Measurements from ENCODE around the gene POLD4. TPM values are rescaled to one million over a fixed set of nuclear protein-coding genes. Genes with fewer than 3 reads are reported as not detected.

The POLD4 gene
- total and polyA plus RNA-seq, 2 experiments from 2014 or later = 109 to 121 TPM

DNA sequence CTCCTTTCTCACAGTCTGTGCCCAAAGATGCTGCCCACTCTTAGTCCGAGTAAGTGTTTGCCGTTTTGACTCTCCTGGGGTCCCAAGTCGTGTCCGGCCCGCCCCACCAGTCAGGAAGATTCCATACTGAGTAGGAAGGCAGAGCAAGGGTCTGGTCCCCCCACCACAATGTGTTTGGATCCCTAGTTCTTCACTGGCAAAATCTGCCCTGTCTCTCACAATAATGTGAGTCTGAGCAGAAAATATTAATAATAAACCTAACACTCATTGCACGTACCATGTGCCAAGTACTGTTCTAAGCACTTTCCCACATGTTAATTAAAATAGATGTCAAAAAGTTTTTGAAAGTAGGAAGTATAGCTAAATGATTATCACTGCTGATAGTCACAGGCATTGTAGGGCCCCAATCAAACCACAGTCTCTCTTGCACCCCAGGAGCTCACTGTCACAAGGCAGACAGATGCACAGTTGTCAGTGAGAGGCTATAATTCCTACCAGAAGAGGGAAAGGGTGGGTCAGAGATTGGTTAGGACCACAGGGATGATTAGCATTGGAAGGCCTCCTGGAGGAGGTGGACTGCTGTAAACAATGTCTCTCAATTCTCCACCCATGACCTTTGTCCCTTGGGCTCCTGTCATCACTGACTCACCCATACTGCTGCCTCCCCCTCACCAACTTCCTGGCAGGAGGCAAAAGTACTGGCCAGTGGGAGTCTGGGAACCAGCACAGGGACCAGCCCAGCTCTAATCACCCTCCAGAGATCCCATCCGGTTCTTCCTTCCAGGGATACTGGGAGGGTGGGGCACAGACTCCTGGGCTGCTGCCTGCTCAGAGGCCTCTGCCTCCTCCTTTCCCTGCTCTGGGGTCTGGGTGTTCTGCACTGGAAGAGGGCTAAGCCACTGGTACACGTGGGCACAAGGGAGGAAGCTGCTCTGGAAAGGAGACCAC, 1.0 kb upstream of the POLD4 start:
- Histone ChIP-seq H2AFZ (no peak overlapping the region), H4K20me1 (ENCODE audit: insufficient read depth) (no peaks in the 10 kb centered on the region), H3K9ac (peak overlapping the region; percentile 93), H3K4me1 (ENCODE audit: insufficient read depth) (peaks cover 52% of the 10 kb centered on the region), H3K27ac (peak overlapping the region; percentile 97), H3K9me2 (ENCODE audit: insufficient read depth) (no peaks in the 10 kb centered on the region), H3F3A (ENCODE audit: insufficient read depth) (peaks cover 70% of the 10 kb centered on the region), H3K79me2 (ENCODE audit: insufficient read depth) (peaks cover 17% of the 10 kb centered on the region), H3K36me3 (ENCODE audit: low read depth) (no peaks in the 10 kb centered on the region), H3K4me3 (peak overlapping the region; percentile 80), H3K4me2 (ENCODE audit: unreplicated experiment) (peak overlapping the region; percentile 89), H3K9me3 (ENCODE audit: low read depth) (no peaks in the 10 kb centered on the region), H3K27me3 (replicated peaks; ENCODE audit: insufficient read depth) (no peaks in the 10 kb centered on the region)
- TF ChIP-seq EZH2phosphoT487 (IDR thresholded peaks at IDR 0.05; ENCODE audit: insufficient read depth, low read depth) (no peak), EZH2 (IDR thresholded peaks at IDR 0.05; ENCODE audit: insufficient read depth, poor library complexity, severe bottlenecking) (no peak)
- DNase-seq = peak; percentile 97
- WGBS, 2 experiments (ENCODE audit: low coverage in 1 of 2, low lambda C conversion rate in 2 of 2, missing lambda C conversion rate in 2 of 2) = 10 to 11% methylated on average over 8 of the region's 8 CpGs
- in situ Hi-C loops (cut with MboI) = no loop called here

GRCh38 chr11:67352546-67353316, 615 bp downstream of the POLD4 start:
- peak overlapping the region; percentile 93 for H3K9ac ChIP-seq
- in situ Hi-C loops (cut with MboI) = no loop called here
- H2AFZ ChIP-seq = no peak overlapping the region; the same call in 1 of the 2 replicates
- no peaks in the 10 kb centered on the region for H3K27me3 ChIP-seq (replicated peaks; ENCODE audit: insufficient read depth)
- H3F3A ChIP-seq (ENCODE audit: insufficient read depth) = peaks cover 68% of the 10 kb centered on the region
- no peaks in the 10 kb centered on the region for H3K9me3 ChIP-seq (ENCODE audit: low read depth)
- peak overlapping the region; percentile 89 for H3K4me2 ChIP-seq (ENCODE audit: unreplicated experiment)
- peak overlapping the region; percentile 97 for H3K27ac ChIP-seq
- H3K4me3 ChIP-seq = peak overlapping the region; percentile 80
- DNase-seq = peak; percentile 65
- H3K79me2 ChIP-seq (ENCODE audit: insufficient read depth) = peaks cover 17% of the 10 kb centered on the region
- TF ChIP-seq EZH2 (IDR thresholded peaks at IDR 0.05; ENCODE audit: insufficient read depth, poor library complexity, severe bottlenecking) = no peak
- TF ChIP-seq EZH2phosphoT487 (IDR thresholded peaks at IDR 0.05; ENCODE audit: insufficient read depth, low read depth) = no peak
- peaks cover 48% of the 10 kb centered on the region for H3K4me1 ChIP-seq (ENCODE audit: insufficient read depth)
- H3K9me2 ChIP-seq (ENCODE audit: insufficient read depth) = no peaks in the 10 kb centered on the region
- no peaks in the 10 kb centered on the region for H4K20me1 ChIP-seq (ENCODE audit: insufficient read depth)
- H3K36me3 ChIP-seq (ENCODE audit: low read depth) = no peaks in the 10 kb centered on the region
- WGBS, 2 experiments (ENCODE audit: low coverage in 1 of 2, low lambda C conversion rate in 2 of 2, missing lambda C conversion rate in 2 of 2) = 4 to 5% methylated on average over 20 to 22 of the region's 25 CpGs

DNA sequence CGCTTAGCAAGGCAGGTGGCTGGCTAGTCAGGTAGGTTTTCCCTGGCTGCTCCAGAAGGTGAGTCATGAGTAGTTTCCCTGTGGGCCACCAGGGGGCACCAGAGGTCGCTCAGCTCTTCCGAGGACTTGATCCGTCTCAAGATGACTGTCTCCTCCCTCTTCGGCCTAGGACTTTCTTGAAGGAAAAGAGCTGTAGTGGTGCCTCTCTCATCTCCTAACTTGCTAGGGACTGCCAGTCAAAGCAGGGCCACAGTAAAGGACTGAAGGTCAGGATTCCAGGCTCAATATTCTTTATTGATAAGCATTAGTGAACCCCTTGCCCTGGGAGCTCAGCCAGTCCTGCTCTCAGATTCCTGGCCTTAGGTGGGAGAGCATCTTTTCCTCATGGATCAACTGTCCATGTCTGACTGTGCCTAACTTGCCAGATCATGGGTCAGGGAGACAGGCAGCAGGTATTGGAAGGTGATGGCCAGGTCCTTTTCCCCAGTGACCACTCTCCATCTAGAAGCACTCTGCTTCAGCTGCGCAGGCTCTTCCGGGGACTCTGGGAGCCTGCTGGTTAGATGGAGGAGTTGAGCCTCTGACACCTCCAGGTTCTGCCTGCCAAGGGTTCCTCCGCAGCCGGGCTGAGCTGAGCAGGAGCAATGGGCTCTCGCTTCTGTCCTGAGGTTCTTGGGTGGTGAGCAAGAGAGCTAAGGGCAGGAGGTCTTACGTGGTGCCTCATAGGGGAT, 1.9 kb downstream of the POLD4 start:
- Histone ChIP-seq H3K36me3 (ENCODE audit: low read depth) (no peaks in the 10 kb centered on the region), H3K4me3 (no peak overlapping the region), H3F3A (ENCODE audit: insufficient read depth) (peaks cover 64% of the 10 kb centered on the region), H3K79me2 (ENCODE audit: insufficient read depth) (peaks cover 17% of the 10 kb centered on the region), H3K27ac (peak overlapping the region; percentile 97), H3K27me3 (replicated peaks; ENCODE audit: insufficient read depth) (no peaks in the 10 kb centered on the region), H3K4me1 (ENCODE audit: insufficient read depth) (peaks cover 47% of the 10 kb centered on the region), H3K9me2 (ENCODE audit: insufficient read depth) (no peaks in the 10 kb centered on the region), H3K4me2 (ENCODE audit: unreplicated experiment) (peak overlapping the region; percentile 21), H3K9me3 (ENCODE audit: low read depth) (no peaks in the 10 kb centered on the region), H2AFZ (no peak overlapping the region), H4K20me1 (ENCODE audit: insufficient read depth) (no peaks in the 10 kb centered on the region), H3K9ac (peak overlapping the region; percentile 15; the same call in 1 of the 2 replicates)
- peak; percentile 85 for DNase-seq
- in situ Hi-C loops (cut with MboI) = no loop called here
- no peak for TF ChIP-seq EZH2phosphoT487 (IDR thresholded peaks at IDR 0.05; ENCODE audit: insufficient read depth, low read depth)
- 55% methylated on average over 11 of the region's 11 CpGs for WGBS, 2 experiments (ENCODE audit: low coverage in 1 of 2, low lambda C conversion rate in 2 of 2, missing lambda C conversion rate in 2 of 2)

DNA sequence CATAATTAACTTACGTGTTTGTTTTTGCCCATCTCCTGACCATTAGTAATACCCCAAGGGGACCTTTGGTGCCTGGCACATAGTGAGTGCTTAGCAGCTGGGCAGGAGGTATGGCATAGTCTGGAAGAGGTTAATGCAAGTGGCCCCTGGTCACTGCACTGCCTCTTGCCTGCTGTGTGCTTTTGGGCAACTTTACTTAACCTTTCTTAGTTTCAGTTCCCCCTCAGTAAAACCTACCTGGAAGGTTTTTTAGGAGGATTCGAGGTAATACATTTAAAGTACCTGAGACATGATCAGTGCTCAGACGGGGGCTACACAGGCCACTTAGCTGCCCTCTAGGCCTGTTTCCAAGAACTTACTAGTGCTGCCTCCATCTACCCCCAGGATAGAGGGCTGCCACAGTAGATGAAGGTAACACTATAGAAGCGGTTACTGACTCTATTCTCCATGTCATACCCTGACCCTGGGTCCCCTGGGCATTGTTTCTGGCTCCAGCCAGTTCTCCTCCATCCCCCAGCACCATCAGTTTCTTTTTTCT, 3.3 kb downstream of the POLD4 start:
- H3K4me2 ChIP-seq (ENCODE audit: unreplicated experiment) = no peak overlapping the region
- in situ Hi-C loops (cut with MboI) = no loop called here
- H3K79me2 ChIP-seq (ENCODE audit: insufficient read depth) = peaks cover 17% of the 10 kb centered on the region
- H3K9ac ChIP-seq = no peak overlapping the region
- no peaks in the 10 kb centered on the region for H4K20me1 ChIP-seq (ENCODE audit: insufficient read depth)
- H3K9me3 ChIP-seq (ENCODE audit: low read depth) = no peaks in the 10 kb centered on the region
- DNase-seq = no peak
- no peaks in the 10 kb centered on the region for H3K27me3 ChIP-seq (replicated peaks; ENCODE audit: insufficient read depth)
- no peak overlapping the region for H2AFZ ChIP-seq
- peaks cover 61% of the 10 kb centered on the region for H3F3A ChIP-seq (ENCODE audit: insufficient read depth)
- H3K36me3 ChIP-seq (ENCODE audit: low read depth) = no peaks in the 10 kb centered on the region
- no peak overlapping the region for H3K4me3 ChIP-seq
- peaks cover 37% of the 10 kb centered on the region for H3K4me1 ChIP-seq (ENCODE audit: insufficient read depth)
- WGBS, 2 experiments (ENCODE audit: low coverage in 1 of 2, low lambda C conversion rate in 2 of 2, missing lambda C conversion rate in 2 of 2) = 87 to 88% methylated on average over 4 of the region's 4 CpGs
- no peak for TF ChIP-seq EZH2phosphoT487 (IDR thresholded peaks at IDR 0.05; ENCODE audit: insufficient read depth, low read depth)
- no peak for TF ChIP-seq EZH2 (IDR thresholded peaks at IDR 0.05; ENCODE audit: insufficient read depth, poor library complexity, severe bottlenecking)
- H3K27ac ChIP-seq = 0 out of 2 replicates have a peak overlapping the region, but pooled peaks have one; percentile 34
- no peaks in the 10 kb centered on the region for H3K9me2 ChIP-seq (ENCODE audit: insufficient read depth)

Data from GM23248 (cell line).